Smooth muscle cell (in vitro differentiated cells): ENCODE measurements around the gene EIF4E. TPM values are rescaled to one million over a fixed set of nuclear protein-coding genes. Genes with fewer than 3 reads are reported as not detected.
"Not testable (repeated sequence)": the region's sequence is repeated elsewhere in the genome, so short reads cannot be mapped to it uniquely, and the experiment has no call there.

Source experiments
- DNase-seq: peaks from one replicate; lab custom pipeline; 2025; ENCODE audit not compliant: unreplicated experiment; lab: John Stamatoyannopoulos, UW
- H2AFZ ChIP-seq: fragments of 200-600 bp; sonication (generic); 2 replicates; pipeline ENCODE4 v1.6.0; 2016; ENCODE audit warnings: antibody characterized with exemption, low read depth, mild to moderate bottlenecking
- H3F3A ChIP-seq: fragments of 200-600 bp; sonication (generic); 2 replicates; pipeline ENCODE4 v1.6.0; 2017; ENCODE audit warnings: antibody characterized with exemption, low read depth
- H3K27ac ChIP-seq: fragments of 200-600 bp; sonication (generic); 2 replicates; pipeline ENCODE4 v1.5.1; 2016; ENCODE audit warnings: low read depth, mild to moderate bottlenecking
- H3K27me3 ChIP-seq: fragments of 200-600 bp; sonication (generic); 2 replicates; pipeline ENCODE4 v1.6.1; 2016; ENCODE audit warnings: low read depth, mild to moderate bottlenecking
- H3K36me3 ChIP-seq: fragments of 200-600 bp; sonication (generic); 2 replicates; pipeline ENCODE4 v1.5.1; 2016; ENCODE audit warnings: low read depth
- H3K4me1 ChIP-seq: fragments of 200-600 bp; sonication (generic); 2 replicates; pipeline ENCODE4 v1.5.1; 2016; ENCODE audit warnings: low read depth
- H3K4me2 ChIP-seq: fragments of 200-600 bp; sonication (generic); 2 replicates; pipeline ENCODE4 v1.6.0; 2016; ENCODE audit warnings: mild to moderate bottlenecking
- H3K4me3 ChIP-seq: fragments of 200-600 bp; sonication (generic); 2 replicates; pipeline ENCODE4 v1.5.1; 2016; ENCODE audit warnings: mild to moderate bottlenecking
- H3K79me2 ChIP-seq: fragments of 200-600 bp; sonication (generic); 2 replicates; pipeline ENCODE4 v1.6.0; 2016; ENCODE audit warnings: low read depth, mild to moderate bottlenecking
- H3K9ac ChIP-seq: fragments of 200-600 bp; sonication (generic); 2 replicates; pipeline ENCODE4 v1.6.0; 2016; ENCODE audit warnings: low read depth
- H3K9me3 ChIP-seq: fragments of 200-600 bp; sonication (generic); replicated peaks from 2 replicates; pipeline ENCODE4 v1.5.1; 2016; ENCODE audit warnings: low read depth
- H4K20me1 ChIP-seq: fragments of 200-600 bp; sonication (generic); 2 replicates; pipeline ENCODE4 v1.6.0; 2016; ENCODE audit warnings: low read depth
- WGBS: methylation state at CpG from one replicate; pipeline ENCODE4 v1.1.7; 2016; ENCODE audit warnings: low lambda C conversion rate; 5-methylcytosine and 5-hydroxymethylcytosine counted together
- polyA plus RNA-seq: library from polyadenylated mRNA; unstranded; fragments of >200 nt; fragmentation: Nextera tagmentation; extraction: Ambion mirVana; gene quantifications from 2 replicates; pipeline ENCODE4 v1.2.1, GENCODE V29; 2016
- total RNA-seq: library from RNA; depleted of rRNA; stranded (reverse); fragments of >200 nt; gene quantifications from 2 replicates; pipeline ENCODE4 v1.2.3, GENCODE V29; 2014
- TF ChIP-seq, protein P1 (sequence below): fragments of 200-600 bp; sonication (generic); IDR thresholded peaks from 2 replicates; pipeline ENCODE4 v1.5.1; 2017; ENCODE audit warnings: borderline replicate concordance, mild to moderate bottlenecking, antibody characterized with exemption; ENCODE audit not compliant: insufficient read depth, poor library complexity, severe bottlenecking

EIF4E gene
- total and polyA plus RNA-seq, 2 experiments from 2014 or later: 113 to 135 TPM

DNA sequence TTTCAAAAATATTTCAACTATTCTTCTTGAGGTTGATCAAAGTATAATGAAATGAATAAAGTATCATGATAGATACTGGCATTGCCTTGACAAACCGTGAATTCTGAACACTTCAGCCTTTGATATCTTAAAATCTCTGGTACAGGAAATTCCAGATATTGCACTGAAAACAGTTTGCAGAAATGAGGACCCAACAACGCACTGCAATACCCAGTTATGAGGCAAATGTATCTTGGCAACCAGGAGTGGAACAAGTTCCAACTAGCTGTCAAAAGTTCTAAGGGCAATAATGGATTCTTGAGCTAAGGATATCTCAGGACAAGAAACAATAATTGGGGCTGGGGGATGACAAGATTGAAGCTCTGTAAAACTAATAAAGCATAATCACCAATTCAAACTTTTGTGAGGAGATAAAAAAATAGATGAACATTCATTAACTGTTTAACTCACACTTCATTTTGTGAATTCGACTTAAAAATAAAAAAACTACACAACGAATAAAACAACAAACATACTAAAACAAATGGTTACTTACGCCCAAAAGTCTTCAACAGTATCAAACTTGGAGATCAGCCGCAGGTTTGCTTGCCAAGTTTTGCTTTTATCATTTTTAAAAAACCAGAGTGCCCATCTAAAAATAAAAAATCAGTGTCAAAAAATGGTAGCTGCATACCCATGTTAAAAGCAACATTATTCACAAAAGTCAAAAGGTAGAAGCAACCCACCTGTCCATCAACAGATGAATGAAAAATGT lies 38.1 kb downstream of the EIF4E start:
- no peak overlapping the region for H3K9ac ChIP-seq
- no peak for DNase-seq
- no peak overlapping the region for H3K27ac ChIP-seq

DNA sequence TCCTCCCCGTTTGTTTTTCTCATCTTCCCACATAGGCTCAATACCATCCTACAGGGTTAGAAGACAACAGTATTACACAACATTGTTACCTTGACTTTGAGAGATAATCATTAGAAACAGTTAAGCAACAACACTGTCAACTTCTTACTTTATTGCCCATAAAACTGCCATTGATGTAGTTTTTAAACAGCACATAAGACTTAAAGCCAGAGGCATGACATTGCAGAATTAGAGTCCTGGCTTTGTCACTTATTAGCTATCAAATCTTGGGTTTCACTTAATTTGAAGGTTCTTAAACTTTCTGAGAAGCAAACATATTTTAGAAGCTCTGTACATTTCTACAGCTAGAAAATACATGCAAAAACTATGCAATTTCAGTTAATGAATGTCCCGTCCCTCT lies 41.8 kb downstream of the EIF4E start:
- DNase-seq: no peak
- Histone ChIP-seq H3K9ac (no peak overlapping the region), H3K36me3 (peaks cover 33% of the 10 kb centered on the region), H3F3A (no peaks in the 10 kb centered on the region), H3K27me3 (no peaks in the 10 kb centered on the region), H3K4me1 (no peaks in the 10 kb centered on the region), H4K20me1 (peaks cover 17% of the 10 kb centered on the region), H3K4me3 (no peak overlapping the region), H3K79me2 (peaks cover 50% of the 10 kb centered on the region), H3K4me2 (no peak overlapping the region), H3K9me3 (no peaks in the 10 kb centered on the region), H3K27ac (no peak overlapping the region), H2AFZ (no peak overlapping the region)
- TF ChIP-seq, protein P1, sequence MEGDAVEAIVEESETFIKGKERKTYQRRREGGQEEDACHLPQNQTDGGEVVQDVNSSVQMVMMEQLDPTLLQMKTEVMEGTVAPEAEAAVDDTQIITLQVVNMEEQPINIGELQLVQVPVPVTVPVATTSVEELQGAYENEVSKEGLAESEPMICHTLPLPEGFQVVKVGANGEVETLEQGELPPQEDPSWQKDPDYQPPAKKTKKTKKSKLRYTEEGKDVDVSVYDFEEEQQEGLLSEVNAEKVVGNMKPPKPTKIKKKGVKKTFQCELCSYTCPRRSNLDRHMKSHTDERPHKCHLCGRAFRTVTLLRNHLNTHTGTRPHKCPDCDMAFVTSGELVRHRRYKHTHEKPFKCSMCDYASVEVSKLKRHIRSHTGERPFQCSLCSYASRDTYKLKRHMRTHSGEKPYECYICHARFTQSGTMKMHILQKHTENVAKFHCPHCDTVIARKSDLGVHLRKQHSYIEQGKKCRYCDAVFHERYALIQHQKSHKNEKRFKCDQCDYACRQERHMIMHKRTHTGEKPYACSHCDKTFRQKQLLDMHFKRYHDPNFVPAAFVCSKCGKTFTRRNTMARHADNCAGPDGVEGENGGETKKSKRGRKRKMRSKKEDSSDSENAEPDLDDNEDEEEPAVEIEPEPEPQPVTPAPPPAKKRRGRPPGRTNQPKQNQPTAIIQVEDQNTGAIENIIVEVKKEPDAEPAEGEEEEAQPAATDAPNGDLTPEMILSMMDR: no peak
- WGBS: 96% methylated on average over 2 of the region's 2 CpGs

More for the DNA sequence above, 38.1 kb downstream of the EIF4E start:
- Histone ChIP-seq H3K36me3 (peaks cover 25% of the 10 kb centered on the region), H3K27me3 (no peaks in the 10 kb centered on the region), H3K4me2 (no peak overlapping the region), H3F3A (no peaks in the 10 kb centered on the region), H3K9me3 (no peaks in the 10 kb centered on the region), H3K4me1 (no peaks in the 10 kb centered on the region), H4K20me1 (peaks cover 33% of the 10 kb centered on the region), H3K79me2 (peaks cover 76% of the 10 kb centered on the region), H2AFZ (no peak overlapping the region), H3K4me3 (no peak overlapping the region)
- TF ChIP-seq, protein P1: no peak
- 92% methylated on average over 6 of the region's 6 CpGs for WGBS

GRCh38 chr4:98886382-98886781 lies 42.6 kb downstream of the EIF4E start:
- not testable (repeated sequence) for H2AFZ ChIP-seq, DNase-seq, H3K4me1 ChIP-seq, H3K27me3 ChIP-seq, H3K27ac ChIP-seq, H3K4me3 ChIP-seq, H3K4me2 ChIP-seq, H3K9ac ChIP-seq, H3F3A ChIP-seq, H3K9me3 ChIP-seq, H4K20me1 ChIP-seq
- WGBS: 97% methylated on average over 2 of the region's 2 CpGs
- peaks cover 43% of the 10 kb centered on the region for H3K79me2 ChIP-seq
- peaks cover 36% of the 10 kb centered on the region for H3K36me3 ChIP-seq

DNA sequence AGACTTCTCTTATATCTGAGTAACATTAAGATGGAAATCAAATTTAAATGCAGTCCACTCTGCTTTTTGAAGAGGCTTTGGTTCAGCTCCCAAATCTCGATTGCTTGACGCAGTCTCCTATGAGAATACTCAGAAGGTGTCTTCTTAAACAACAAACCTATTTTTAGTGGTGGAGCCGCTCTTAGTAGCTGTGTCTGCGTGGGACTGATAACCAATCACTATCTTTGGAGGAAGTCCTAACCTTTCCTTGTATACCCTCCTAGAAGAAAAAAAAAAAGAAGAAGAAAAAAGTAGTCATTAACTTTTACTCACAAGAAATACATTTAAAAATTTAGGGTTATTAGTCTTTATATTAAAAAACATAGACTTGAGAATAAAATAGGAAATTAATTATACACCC lies 48.0 kb downstream of the EIF4E start:
- not testable (repeated sequence) for H3K4me3 ChIP-seq, H3K9me3 ChIP-seq, H3K4me1 ChIP-seq, H3K4me2 ChIP-seq, H3K27ac ChIP-seq, H3K9ac ChIP-seq, H2AFZ ChIP-seq, H4K20me1 ChIP-seq, DNase-seq, H3F3A ChIP-seq, H3K27me3 ChIP-seq, H3K79me2 ChIP-seq
- WGBS: 94% methylated on average over 4 of the region's 4 CpGs
- peaks cover 24% of the 10 kb centered on the region for H3K36me3 ChIP-seq
